ENCODE results near the gene SLC25A52.
A peak's percentile ranks its signal among the peaks of the same experiment; 100 is the strongest.
"Not testable (repeated sequence)": the region's sequence is repeated elsewhere in the genome, so short reads cannot be mapped to it uniquely, and the experiment has no call there.

Gene SLC25A52

GRCh38 chr18:31746396-31746795 is 14.3 kb downstream of the SLC25A52 start:
- H3K36me3 ChIP-seq (ENCODE audit: control insufficient read depth, insufficient read depth, low read length): no peaks in the 10 kb centered on the region
- H3K9ac ChIP-seq (ENCODE audit: low read length): no peak overlapping the region
- no peak overlapping the region for H2BK15ac ChIP-seq (replicated peaks; ENCODE audit: low read depth)
- H3K56ac ChIP-seq (ENCODE audit: low read length): no peak overlapping the region
- H3K27ac ChIP-seq (ENCODE audit: low read depth, low read length): no peak overlapping the region
- H3K4me1 ChIP-seq (ENCODE audit: control insufficient read depth, low read depth, low read length): no peaks in the 10 kb centered on the region
- no peaks in the 10 kb centered on the region for H3K79me1 ChIP-seq (ENCODE audit: low read length)
- no peaks in the 10 kb centered on the region for H3K79me2 ChIP-seq (ENCODE audit: control insufficient read depth, insufficient read depth, low read length)
- no peak overlapping the region for H2BK5ac ChIP-seq (ENCODE audit: low read length)
- H3K23ac ChIP-seq (ENCODE audit: low read length): no peak overlapping the region
- H2BK120ac ChIP-seq (ENCODE audit: low read depth, low read length): peak overlapping the region; percentile 45
- H3K18ac ChIP-seq (ENCODE audit: low read length): peak overlapping the region; percentile 90
- no peak overlapping the region for H4K8ac ChIP-seq (ENCODE audit: low read depth, low read length)
- WGBS (ENCODE audit: extremely low coverage, insufficient coverage, low lambda C conversion rate): no CpG with 5 or more reads among the region's 4 CpGs
- H3K4me2 ChIP-seq (ENCODE audit: low read length): no peak overlapping the region
- peak overlapping the region; percentile 9 for H3K4ac ChIP-seq (ENCODE audit: low read depth, low read length)
- no peaks in the 10 kb centered on the region for H3K27me3 ChIP-seq (ENCODE audit: insufficient read depth, low read length, poor library complexity)
- no peak for DNase-seq
- H2AK5ac ChIP-seq (ENCODE audit: low read length): no peak overlapping the region
- no peak overlapping the region for H3K4me3 ChIP-seq (ENCODE audit: low read length)
- H4K5ac ChIP-seq (ENCODE audit: low read length): no peak overlapping the region

GRCh38 chr18:31744321-31745067 is 16.2 kb downstream of the SLC25A52 start:
- DNase-seq: peak; percentile 37
- no peak overlapping the region for H3K23ac ChIP-seq (ENCODE audit: low read length)
- no peak overlapping the region for H3K4me3 ChIP-seq (ENCODE audit: low read length)
- no peak overlapping the region for H3K56ac ChIP-seq (ENCODE audit: low read length)
- H3K4me2 ChIP-seq (ENCODE audit: low read length): no peak overlapping the region
- no peaks in the 10 kb centered on the region for H3K79me2 ChIP-seq (ENCODE audit: control insufficient read depth, insufficient read depth, low read length)
- no peak overlapping the region for H3K27ac ChIP-seq (ENCODE audit: low read depth, low read length)
- H3K79me1 ChIP-seq (ENCODE audit: low read length): no peaks in the 10 kb centered on the region
- H3K4ac ChIP-seq (ENCODE audit: low read depth, low read length): no peak overlapping the region
- H4K8ac ChIP-seq (ENCODE audit: low read depth, low read length): no peak overlapping the region
- no peak overlapping the region for H4K5ac ChIP-seq (ENCODE audit: low read length)
- no peak overlapping the region for H2AK5ac ChIP-seq (ENCODE audit: low read length)
- H3K18ac ChIP-seq (ENCODE audit: low read length): peak overlapping the region; percentile 60
- no peaks in the 10 kb centered on the region for H3K4me1 ChIP-seq (ENCODE audit: control insufficient read depth, low read depth, low read length)
- WGBS (ENCODE audit: extremely low coverage, insufficient coverage, low lambda C conversion rate): no CpG with 5 or more reads among the region's 15 CpGs
- no peak overlapping the region for H2BK5ac ChIP-seq (ENCODE audit: low read length)
- no peaks in the 10 kb centered on the region for H3K36me3 ChIP-seq (ENCODE audit: control insufficient read depth, insufficient read depth, low read length)
- no peaks in the 10 kb centered on the region for H3K27me3 ChIP-seq (ENCODE audit: insufficient read depth, low read length, poor library complexity)
- H2BK15ac ChIP-seq (replicated peaks; ENCODE audit: low read depth): no peak overlapping the region
- no peak overlapping the region for H3K9ac ChIP-seq (ENCODE audit: low read length)
- H2BK120ac ChIP-seq (ENCODE audit: low read depth, low read length): no peak overlapping the region

- not testable (repeated sequence) for H4K8ac ChIP-seq (ENCODE audit: low read depth, low read length); H3K23ac ChIP-seq (ENCODE audit: low read length); H3K36me3 ChIP-seq (ENCODE audit: control insufficient read depth, insufficient read depth, low read length); H2AK5ac ChIP-seq (ENCODE audit: low read length); H3K79me1 ChIP-seq (ENCODE audit: low read length); H3K79me2 ChIP-seq (ENCODE audit: control insufficient read depth, insufficient read depth, low read length); H2BK120ac ChIP-seq (ENCODE audit: low read depth, low read length); H2BK5ac ChIP-seq (ENCODE audit: low read length); H3K27ac ChIP-seq (ENCODE audit: low read depth, low read length); H3K4me2 ChIP-seq (ENCODE audit: low read length); H4K5ac ChIP-seq (ENCODE audit: low read length); H3K27me3 ChIP-seq (ENCODE audit: insufficient read depth, low read length, poor library complexity); H2BK15ac ChIP-seq (replicated peaks; ENCODE audit: low read depth); H3K56ac ChIP-seq (ENCODE audit: low read length); H3K4me3 ChIP-seq (ENCODE audit: low read length); H3K4ac ChIP-seq (ENCODE audit: low read depth, low read length); H3K9ac ChIP-seq (ENCODE audit: low read length); DNase-seq; H3K4me1 ChIP-seq (ENCODE audit: control insufficient read depth, low read depth, low read length)
- H3K18ac ChIP-seq (ENCODE audit: low read length): peak overlapping the region; percentile 60
- WGBS (ENCODE audit: extremely low coverage, insufficient coverage, low lambda C conversion rate): no CpG with 5 or more reads among the region's 5 CpGs
These were observed 17.1 kb downstream of the SLC25A52 start for GRCh38 chr18:31743600-31743999.

GRCh38 chr18:31741097-31741735 is 19.5 kb downstream of the SLC25A52 start:
- H3K36me3 ChIP-seq (ENCODE audit: control insufficient read depth, insufficient read depth, low read length): no peaks in the 10 kb centered on the region
- no peaks in the 10 kb centered on the region for H3K4me1 ChIP-seq (ENCODE audit: control insufficient read depth, low read depth, low read length)
- H3K4me3 ChIP-seq (ENCODE audit: low read length): no peak overlapping the region
- no peaks in the 10 kb centered on the region for H3K79me1 ChIP-seq (ENCODE audit: low read length)
- H4K5ac ChIP-seq (ENCODE audit: low read length): no peak overlapping the region
- WGBS (ENCODE audit: extremely low coverage, insufficient coverage, low lambda C conversion rate): no CpG with 5 or more reads among the region's 4 CpGs
- H2BK15ac ChIP-seq (replicated peaks; ENCODE audit: low read depth): no peak overlapping the region
- H3K23ac ChIP-seq (ENCODE audit: low read length): no peak overlapping the region
- no peak overlapping the region for H3K27ac ChIP-seq (ENCODE audit: low read depth, low read length)
- H3K9ac ChIP-seq (ENCODE audit: low read length): no peak overlapping the region
- no peak overlapping the region for H2AK5ac ChIP-seq (ENCODE audit: low read length)
- H3K79me2 ChIP-seq (ENCODE audit: control insufficient read depth, insufficient read depth, low read length): no peaks in the 10 kb centered on the region
- H2BK120ac ChIP-seq (ENCODE audit: low read depth, low read length): no peak overlapping the region
- no peaks in the 10 kb centered on the region for H3K27me3 ChIP-seq (ENCODE audit: insufficient read depth, low read length, poor library complexity)
- H2BK5ac ChIP-seq (ENCODE audit: low read length): no peak overlapping the region
- H3K18ac ChIP-seq (ENCODE audit: low read length): no peak overlapping the region
- H4K8ac ChIP-seq (ENCODE audit: low read depth, low read length): no peak overlapping the region
- peak overlapping the region; percentile 55 for H3K4ac ChIP-seq (ENCODE audit: low read depth, low read length)
- DNase-seq: peak; percentile 57
- no peak overlapping the region for H3K56ac ChIP-seq (ENCODE audit: low read length)
- no peak overlapping the region for H3K4me2 ChIP-seq (ENCODE audit: low read length)

- no peaks in the 10 kb centered on the region for H3K36me3 ChIP-seq (ENCODE audit: control insufficient read depth, insufficient read depth, low read length)
- no peak overlapping the region for H3K4me2 ChIP-seq (ENCODE audit: low read length)
- H3K23ac ChIP-seq (ENCODE audit: low read length): no peak overlapping the region
- no peak overlapping the region for H4K5ac ChIP-seq (ENCODE audit: low read length)
- H3K79me1 ChIP-seq (ENCODE audit: low read length): no peaks in the 10 kb centered on the region
- no peaks in the 10 kb centered on the region for H3K27me3 ChIP-seq (ENCODE audit: insufficient read depth, low read length, poor library complexity)
- DNase-seq: peak; percentile 74
- no CpG with 5 or more reads among the region's 9 CpGs for WGBS (ENCODE audit: extremely low coverage, insufficient coverage, low lambda C conversion rate)
- H3K4me1 ChIP-seq (ENCODE audit: control insufficient read depth, low read depth, low read length): no peaks in the 10 kb centered on the region
- no peak overlapping the region for H2BK15ac ChIP-seq (replicated peaks; ENCODE audit: low read depth)
- H4K8ac ChIP-seq (ENCODE audit: low read depth, low read length): no peak overlapping the region
- no peak overlapping the region for H3K56ac ChIP-seq (ENCODE audit: low read length)
- H3K79me2 ChIP-seq (ENCODE audit: control insufficient read depth, insufficient read depth, low read length): no peaks in the 10 kb centered on the region
- H3K27ac ChIP-seq (ENCODE audit: low read depth, low read length): no peak overlapping the region
- H3K4me3 ChIP-seq (ENCODE audit: low read length): no peak overlapping the region
- H3K9ac ChIP-seq (ENCODE audit: low read length): no peak overlapping the region
- H2BK5ac ChIP-seq (ENCODE audit: low read length): no peak overlapping the region
- H3K18ac ChIP-seq (ENCODE audit: low read length): no peak overlapping the region
- H2BK120ac ChIP-seq (ENCODE audit: low read depth, low read length): no peak overlapping the region
- H2AK5ac ChIP-seq (ENCODE audit: low read length): no peak overlapping the region
- H3K4ac ChIP-seq (ENCODE audit: low read depth, low read length): no peak overlapping the region
These were observed 20.5 kb downstream of the SLC25A52 start for GRCh38 chr18:31740180-31740579.

All from mesendoderm (in vitro differentiated cells).